ENCODE data around the gene DYSF.

DYSF gene

DNA sequence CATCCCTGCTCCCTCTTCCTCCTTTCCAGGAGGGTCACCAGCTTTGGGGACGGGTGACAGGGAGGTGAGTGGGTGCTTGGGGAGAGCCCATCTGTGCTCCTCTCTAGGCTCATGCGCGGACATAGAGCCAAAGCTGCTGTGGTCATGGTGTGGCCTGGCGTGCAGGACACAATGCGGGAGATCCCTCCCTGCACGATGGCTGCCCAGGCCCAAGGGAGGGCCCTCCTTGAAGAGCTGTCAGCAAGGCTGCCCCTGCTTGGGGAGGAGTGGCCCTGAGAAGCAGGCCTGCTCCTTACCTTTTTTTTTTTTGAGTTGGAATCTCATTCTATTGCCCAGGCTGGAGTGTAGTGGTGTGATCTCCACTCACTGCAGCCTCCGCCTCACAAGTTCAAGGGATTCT is 111.4 kb downstream of the DYSF start:
- Histone ChIP-seq H3K9me3 (no peaks in the 10 kb centered on the region), H3K4me3 (no peak overlapping the region), H3K36me3 (replicated peaks) (no peaks in the 10 kb centered on the region), H3K27me3 (ENCODE audit: low read depth) (no peaks in the 10 kb centered on the region), H3K4me1 (no peaks in the 10 kb centered on the region)
- DNase-seq (ENCODE audit: low spot score in 2 of 2): no peak
- in situ Hi-C loops (cut with MboI; ENCODE audit: low sequenced_read_pairs): no loop called here

DNA sequence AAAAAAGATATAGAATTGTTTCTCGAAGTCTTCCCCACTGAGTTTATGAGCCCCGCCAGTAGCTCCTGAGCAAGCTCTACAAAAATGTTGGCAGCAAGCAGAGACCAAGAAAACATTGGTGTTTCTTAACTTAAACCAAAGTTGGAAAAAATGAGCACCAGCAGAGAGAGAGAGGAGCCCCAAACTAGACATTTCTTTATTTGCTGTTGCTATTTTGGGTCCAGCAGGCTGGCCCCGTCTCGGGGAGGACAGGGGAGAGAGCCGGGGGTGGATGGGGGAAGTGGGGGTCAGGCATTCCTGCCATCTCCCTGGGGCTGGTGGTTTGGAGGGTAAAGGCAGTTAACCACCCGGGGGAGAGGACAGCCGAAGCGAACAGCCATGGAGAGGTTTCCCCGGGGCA is 113.0 kb downstream of the DYSF start:
- Histone ChIP-seq H3K4me1 (no peaks in the 10 kb centered on the region), H3K4me3 (no peak overlapping the region), H3K9me3 (no peaks in the 10 kb centered on the region), H3K36me3 (replicated peaks) (no peaks in the 10 kb centered on the region), H3K27me3 (ENCODE audit: low read depth) (no peaks in the 10 kb centered on the region)
- in situ Hi-C loops (cut with MboI; ENCODE audit: low sequenced_read_pairs): no loop called here
- no peak for DNase-seq (ENCODE audit: low spot score in 2 of 2)

DNA sequence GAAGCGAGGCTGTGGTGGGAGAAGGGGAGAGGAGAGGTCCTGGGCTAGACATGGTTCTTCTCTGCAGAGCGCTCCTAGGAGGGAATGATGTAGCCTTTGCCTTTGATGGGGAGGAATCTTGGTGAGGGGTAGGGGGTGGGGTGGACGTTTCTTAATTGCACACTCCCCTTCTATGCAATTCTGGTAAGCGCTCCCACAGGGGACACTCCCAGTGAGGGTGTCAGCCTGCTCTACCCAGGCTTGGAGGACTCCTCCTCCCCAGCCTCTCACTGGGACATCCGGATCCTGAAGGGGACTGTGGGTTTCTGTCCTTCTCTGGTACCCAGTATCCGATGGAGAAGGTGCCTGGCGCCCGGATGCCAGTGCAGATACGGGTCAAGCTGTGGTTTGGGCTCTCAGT is 114.3 kb downstream of the DYSF start:
- Histone ChIP-seq H3K4me3 (no peak overlapping the region), H3K27me3 (ENCODE audit: low read depth) (no peaks in the 10 kb centered on the region), H3K9me3 (no peaks in the 10 kb centered on the region), H3K4me1 (no peaks in the 10 kb centered on the region), H3K36me3 (replicated peaks) (no peaks in the 10 kb centered on the region)
- in situ Hi-C loops (cut with MboI; ENCODE audit: low sequenced_read_pairs): no loop called here
- DNase-seq (ENCODE audit: low spot score in 2 of 2): no peak

DNA sequence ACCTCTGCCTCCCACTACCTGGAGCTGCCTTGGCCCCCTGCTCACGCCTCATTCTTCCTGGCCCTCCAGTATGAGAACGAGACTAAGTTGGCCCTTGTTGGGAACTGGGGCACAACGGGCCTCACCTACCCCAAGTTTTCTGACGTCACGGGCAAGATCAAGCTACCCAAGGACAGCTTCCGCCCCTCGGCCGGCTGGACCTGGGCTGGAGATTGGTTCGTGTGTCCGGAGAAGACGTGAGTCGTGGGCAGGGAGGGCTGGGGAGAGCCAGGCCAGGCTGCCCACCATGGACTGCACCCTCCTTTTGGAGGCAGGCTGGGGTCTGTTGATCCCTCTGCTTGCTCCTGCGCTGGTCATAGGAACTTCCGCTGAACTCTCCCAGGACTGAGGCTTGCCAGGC is 114.7 kb downstream of the DYSF start:
- no peaks in the 10 kb centered on the region for H3K27me3 ChIP-seq (ENCODE audit: low read depth)
- no peak overlapping the region for H3K4me3 ChIP-seq
- H3K36me3 ChIP-seq (replicated peaks): no peaks in the 10 kb centered on the region
- in situ Hi-C loops (cut with MboI; ENCODE audit: low sequenced_read_pairs): no loop called here
- no peaks in the 10 kb centered on the region for H3K4me1 ChIP-seq
- DNase-seq (ENCODE audit: low spot score in 2 of 2): no peak
- H3K9me3 ChIP-seq: no peaks in the 10 kb centered on the region

DNA sequence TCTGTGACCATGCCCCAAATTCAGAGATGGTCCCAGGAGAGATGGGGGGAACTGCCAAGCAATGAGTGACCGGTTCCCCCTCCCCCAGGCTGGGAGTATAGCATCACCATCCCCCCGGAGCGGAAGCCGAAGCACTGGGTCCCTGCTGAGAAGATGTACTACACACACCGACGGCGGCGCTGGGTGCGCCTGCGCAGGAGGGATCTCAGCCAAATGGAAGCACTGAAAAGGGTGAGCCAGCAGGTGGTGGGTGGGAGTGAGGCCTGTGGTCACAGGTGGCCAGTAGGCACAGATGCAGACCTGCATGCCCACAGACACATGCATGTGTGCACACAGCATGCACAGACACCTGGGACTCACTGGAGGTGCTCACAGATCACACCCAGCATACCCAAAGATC is 117.2 kb downstream of the DYSF start:
- Histone ChIP-seq H3K27me3 (ENCODE audit: low read depth) (no peaks in the 10 kb centered on the region), H3K4me3 (no peak overlapping the region), H3K4me1 (no peaks in the 10 kb centered on the region), H3K9me3 (no peaks in the 10 kb centered on the region), H3K36me3 (replicated peaks) (no peaks in the 10 kb centered on the region)
- in situ Hi-C loops (cut with MboI; ENCODE audit: low sequenced_read_pairs): no loop called here
- no peak for DNase-seq (ENCODE audit: low spot score in 2 of 2)

DNA sequence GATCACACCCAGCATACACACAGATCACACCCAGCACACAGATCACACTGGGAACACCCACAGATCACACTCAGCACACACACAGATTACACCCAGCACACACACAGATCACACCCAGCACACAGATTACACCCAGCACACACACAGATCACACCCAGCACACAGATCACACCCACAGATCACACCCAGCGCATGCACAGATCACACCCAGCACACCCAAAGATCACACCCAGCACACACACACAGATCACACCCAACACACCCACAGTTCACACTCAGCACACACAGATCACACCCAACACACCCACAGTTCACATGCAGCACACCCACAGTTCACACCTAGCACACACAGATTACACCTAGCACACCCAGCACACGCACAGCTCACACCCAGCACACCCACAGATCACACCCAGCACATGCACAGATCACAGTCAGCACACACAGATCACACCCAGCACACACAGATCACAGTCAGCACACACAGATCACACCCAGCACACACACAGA is 117.6 kb downstream of the DYSF start:
- DNase-seq (ENCODE audit: low spot score in 2 of 2): no peak
- H3K4me3 ChIP-seq: no peak overlapping the region
- H3K4me1 ChIP-seq: no peaks in the 10 kb centered on the region
- no peaks in the 10 kb centered on the region for H3K36me3 ChIP-seq (replicated peaks)
- no peaks in the 10 kb centered on the region for H3K27me3 ChIP-seq (ENCODE audit: low read depth)
- in situ Hi-C loops (cut with MboI; ENCODE audit: low sequenced_read_pairs): no loop called here
- no peaks in the 10 kb centered on the region for H3K9me3 ChIP-seq

DNA sequence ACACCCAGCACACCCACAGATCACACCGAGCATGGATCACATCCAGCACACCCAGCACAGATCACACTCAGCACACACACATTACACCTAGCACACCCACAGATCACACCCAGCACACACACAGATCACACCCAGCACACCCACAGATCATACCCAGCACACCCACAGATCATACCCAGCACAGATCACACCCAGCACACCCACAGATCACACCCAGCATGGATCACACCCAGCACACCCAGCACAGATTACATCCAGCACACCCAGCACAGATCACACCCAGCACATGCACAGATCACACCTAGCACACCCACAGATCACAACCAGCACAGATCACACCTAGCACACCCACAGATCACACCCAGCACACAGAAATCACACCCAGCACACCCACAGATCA is 118.6 kb downstream of the DYSF start:
- H3K27me3 ChIP-seq (ENCODE audit: low read depth): no peaks in the 10 kb centered on the region
- no peak for DNase-seq (ENCODE audit: low spot score in 2 of 2)
- H3K36me3 ChIP-seq (replicated peaks): no peaks in the 10 kb centered on the region
- in situ Hi-C loops (cut with MboI; ENCODE audit: low sequenced_read_pairs): no loop called here
- H3K9me3 ChIP-seq: no peaks in the 10 kb centered on the region
- H3K4me1 ChIP-seq: no peaks in the 10 kb centered on the region
- no peak overlapping the region for H3K4me3 ChIP-seq

DNA sequence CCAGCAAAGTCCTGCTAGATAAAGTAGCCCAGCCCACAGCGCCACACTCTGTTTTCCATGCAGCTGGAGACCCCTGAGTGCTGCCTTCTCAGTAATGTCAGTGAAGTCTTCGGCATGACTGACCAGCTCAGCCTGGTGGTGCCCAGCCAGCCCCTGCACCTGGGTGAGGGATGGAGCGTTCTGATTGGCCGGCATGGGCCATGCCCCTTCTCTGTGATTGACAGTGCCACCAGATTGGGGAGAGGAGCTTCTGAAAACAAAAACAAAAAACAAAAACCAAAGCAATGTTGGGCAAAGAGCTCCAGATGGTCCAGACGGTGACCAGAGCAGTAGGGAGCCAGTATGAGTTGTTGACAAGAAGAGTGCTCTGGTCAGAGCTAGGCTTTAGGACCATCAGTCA is 122.6 kb downstream of the DYSF start:
- Histone ChIP-seq H3K36me3 (replicated peaks) (no peaks in the 10 kb centered on the region), H3K27me3 (ENCODE audit: low read depth) (no peaks in the 10 kb centered on the region), H3K4me1 (no peaks in the 10 kb centered on the region), H3K4me3 (no peak overlapping the region), H3K9me3 (no peaks in the 10 kb centered on the region)
- in situ Hi-C loops (cut with MboI; ENCODE audit: low sequenced_read_pairs): no loop called here
- DNase-seq (ENCODE audit: low spot score in 2 of 2): no peak

DNA sequence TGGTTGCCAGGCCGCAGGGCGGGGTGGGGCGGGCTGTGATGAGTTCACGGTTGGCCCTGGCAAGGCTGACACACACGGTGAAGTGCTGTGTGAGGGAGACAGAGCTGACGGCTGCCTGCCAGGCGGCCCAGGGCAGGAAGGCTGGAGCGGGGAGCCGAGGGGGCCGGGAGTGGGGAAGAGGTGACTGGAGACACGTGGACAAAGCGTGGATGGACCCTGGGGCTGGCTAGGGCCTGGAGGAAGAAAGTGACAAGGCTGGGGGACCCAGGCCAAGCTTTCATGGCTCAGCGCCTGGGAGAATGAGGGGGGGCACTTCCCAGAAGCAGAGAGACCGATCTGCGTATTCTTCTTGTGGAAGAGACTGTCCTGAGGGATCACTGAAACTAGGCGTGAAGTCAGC is 123.2 kb downstream of the DYSF start:
- Histone ChIP-seq H3K4me1 (no peaks in the 10 kb centered on the region), H3K9me3 (no peaks in the 10 kb centered on the region), H3K36me3 (replicated peaks) (no peaks in the 10 kb centered on the region), H3K27me3 (ENCODE audit: low read depth) (no peaks in the 10 kb centered on the region), H3K4me3 (no peak overlapping the region)
- in situ Hi-C loops (cut with MboI; ENCODE audit: low sequenced_read_pairs): no loop called here
- DNase-seq (ENCODE audit: low spot score in 2 of 2): no peak

DNA sequence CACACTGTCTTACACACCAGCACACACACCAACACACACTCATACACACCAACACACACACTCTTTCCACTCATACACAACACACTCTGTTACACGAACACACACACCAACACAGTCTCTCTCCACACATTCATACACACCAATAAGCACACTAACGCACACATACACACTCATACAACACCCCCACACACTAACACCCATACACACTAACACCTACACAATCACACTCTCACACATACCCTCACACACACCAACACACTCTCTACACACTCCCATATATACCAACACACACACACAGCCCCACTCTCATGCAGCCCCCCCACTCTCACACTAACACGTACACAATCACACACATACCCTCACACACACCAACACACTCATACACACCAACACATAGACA is 123.8 kb downstream of the DYSF start:
- in situ Hi-C loops (cut with MboI; ENCODE audit: low sequenced_read_pairs): no loop called here

DNA sequence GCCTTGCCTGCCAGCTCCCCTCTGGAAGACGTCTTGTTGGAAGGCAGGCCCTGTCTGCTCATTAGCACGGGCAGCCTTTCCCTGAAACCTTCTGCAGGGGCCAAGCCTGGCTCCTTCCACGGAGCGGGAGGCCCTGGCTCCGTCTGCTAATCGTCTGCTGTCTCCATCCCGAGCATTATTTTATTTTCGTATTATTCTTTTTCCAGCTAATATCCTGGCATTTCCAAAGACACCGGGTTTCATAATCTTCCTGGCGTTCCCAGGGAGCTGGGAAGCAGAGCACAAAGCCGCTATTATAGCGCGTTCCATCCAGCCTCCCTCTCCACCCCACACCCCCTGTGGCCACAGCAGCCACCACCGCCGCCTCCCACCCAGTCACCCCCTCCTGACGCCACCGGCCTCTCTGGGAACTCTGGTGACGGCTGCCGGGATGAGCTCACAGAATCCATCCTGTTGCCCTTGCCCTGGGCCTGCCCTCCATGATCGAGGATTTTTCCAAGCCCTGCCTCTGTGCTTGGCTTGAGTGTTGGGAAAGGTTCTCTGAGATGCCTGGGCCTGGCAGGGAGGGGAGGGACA is 125.5 kb downstream of the DYSF start:
- Histone ChIP-seq H3K4me3 (no peak overlapping the region), H3K4me1 (no peaks in the 10 kb centered on the region), H3K36me3 (replicated peaks) (no peaks in the 10 kb centered on the region), H3K9me3 (no peaks in the 10 kb centered on the region), H3K27me3 (ENCODE audit: low read depth) (no peaks in the 10 kb centered on the region)
- in situ Hi-C loops (cut with MboI; ENCODE audit: low sequenced_read_pairs): no loop called here
- no peak for DNase-seq (ENCODE audit: low spot score in 2 of 2)

More for the DNA sequence above, 123.8 kb downstream of the DYSF start:
- Histone ChIP-seq H3K4me1 (no peaks in the 10 kb centered on the region), H3K4me3 (no peak overlapping the region), H3K27me3 (ENCODE audit: low read depth) (no peaks in the 10 kb centered on the region), H3K9me3 (no peaks in the 10 kb centered on the region), H3K36me3 (replicated peaks) (no peaks in the 10 kb centered on the region)
- no peak for DNase-seq (ENCODE audit: low spot score in 2 of 2)

DNA sequence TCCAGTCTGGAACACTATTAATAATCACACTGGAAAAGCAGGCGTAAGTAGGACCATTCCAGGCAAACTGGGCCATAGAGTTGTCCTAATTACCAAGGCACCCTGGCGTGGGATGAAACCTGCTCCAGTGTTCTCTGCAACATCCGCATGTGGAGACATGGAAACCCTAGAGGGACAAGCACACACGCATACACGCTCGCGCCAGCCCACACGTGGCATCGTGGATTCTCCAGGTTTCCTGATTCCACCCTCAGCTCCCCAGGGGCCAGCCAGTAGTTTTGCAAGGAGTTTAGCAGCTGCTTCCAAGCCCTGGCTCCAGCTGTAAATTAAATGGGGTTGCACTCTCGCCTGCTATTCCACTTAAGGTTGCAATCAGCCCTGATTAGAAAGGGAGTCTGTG is 127.7 kb downstream of the DYSF start:
- H3K9me3 ChIP-seq: no peaks in the 10 kb centered on the region
- DNase-seq (ENCODE audit: low spot score in 2 of 2): no peak
- in situ Hi-C loops (cut with MboI; ENCODE audit: low sequenced_read_pairs): no loop called here
- H3K27me3 ChIP-seq (ENCODE audit: low read depth): no peaks in the 10 kb centered on the region
- H3K4me1 ChIP-seq: no peaks in the 10 kb centered on the region
- no peaks in the 10 kb centered on the region for H3K36me3 ChIP-seq (replicated peaks)
- no peak overlapping the region for H3K4me3 ChIP-seq

DNA sequence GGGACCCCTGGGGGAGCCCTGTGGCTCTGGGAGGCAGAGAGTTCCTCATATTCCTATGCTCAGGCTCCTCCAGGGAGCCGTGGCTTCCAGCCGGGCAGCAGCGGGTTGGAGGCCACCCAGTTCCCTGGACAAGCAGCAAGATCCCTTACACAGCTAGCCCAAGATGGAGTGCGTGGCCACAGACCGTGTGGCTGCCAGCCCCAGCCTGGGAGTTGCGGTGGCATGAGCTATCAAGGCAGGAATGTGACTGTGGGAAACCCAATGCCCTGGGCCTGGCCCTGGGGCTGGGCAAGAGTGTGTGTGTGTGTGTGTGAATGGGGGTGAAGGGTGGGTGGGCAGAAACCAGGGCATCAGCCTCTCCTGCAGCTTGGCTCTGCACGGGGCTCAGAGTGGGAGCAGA is 130.5 kb downstream of the DYSF start:
- in situ Hi-C loops (cut with MboI; ENCODE audit: low sequenced_read_pairs): no loop called here
- H3K27me3 ChIP-seq (ENCODE audit: low read depth): no peaks in the 10 kb centered on the region
- H3K4me1 ChIP-seq: no peaks in the 10 kb centered on the region
- DNase-seq (ENCODE audit: low spot score in 2 of 2): no peak
- no peak overlapping the region for H3K4me3 ChIP-seq
- H3K9me3 ChIP-seq: no peaks in the 10 kb centered on the region
- H3K36me3 ChIP-seq (replicated peaks): no peaks in the 10 kb centered on the region

DNA sequence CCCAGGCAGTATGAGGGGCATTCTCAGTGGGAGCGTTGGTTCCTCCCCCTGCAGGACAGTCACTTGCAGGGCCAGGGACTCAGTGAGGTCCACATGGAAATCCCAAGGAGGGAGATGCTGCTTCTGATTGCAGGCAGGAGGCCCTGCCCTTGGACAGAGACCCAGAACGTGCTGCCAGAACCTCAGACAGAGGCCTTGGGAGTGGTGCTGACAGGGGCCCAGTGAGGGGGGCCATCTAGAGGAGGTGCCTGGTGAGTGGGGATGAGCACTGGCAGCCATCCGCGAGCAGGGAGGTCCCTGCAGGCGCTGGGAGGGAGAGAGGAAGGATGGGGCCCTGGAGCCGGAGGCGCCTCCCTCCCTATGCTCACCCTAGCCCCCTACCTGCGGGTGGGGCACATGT is 133.1 kb downstream of the DYSF start:
- no peak overlapping the region for H3K4me3 ChIP-seq
- H3K4me1 ChIP-seq: no peaks in the 10 kb centered on the region
- no peaks in the 10 kb centered on the region for H3K27me3 ChIP-seq (ENCODE audit: low read depth)
- H3K9me3 ChIP-seq: no peaks in the 10 kb centered on the region
- DNase-seq (ENCODE audit: low spot score in 2 of 2): no peak
- no peaks in the 10 kb centered on the region for H3K36me3 ChIP-seq (replicated peaks)
- in situ Hi-C loops (cut with MboI; ENCODE audit: low sequenced_read_pairs): no loop called here

DNA sequence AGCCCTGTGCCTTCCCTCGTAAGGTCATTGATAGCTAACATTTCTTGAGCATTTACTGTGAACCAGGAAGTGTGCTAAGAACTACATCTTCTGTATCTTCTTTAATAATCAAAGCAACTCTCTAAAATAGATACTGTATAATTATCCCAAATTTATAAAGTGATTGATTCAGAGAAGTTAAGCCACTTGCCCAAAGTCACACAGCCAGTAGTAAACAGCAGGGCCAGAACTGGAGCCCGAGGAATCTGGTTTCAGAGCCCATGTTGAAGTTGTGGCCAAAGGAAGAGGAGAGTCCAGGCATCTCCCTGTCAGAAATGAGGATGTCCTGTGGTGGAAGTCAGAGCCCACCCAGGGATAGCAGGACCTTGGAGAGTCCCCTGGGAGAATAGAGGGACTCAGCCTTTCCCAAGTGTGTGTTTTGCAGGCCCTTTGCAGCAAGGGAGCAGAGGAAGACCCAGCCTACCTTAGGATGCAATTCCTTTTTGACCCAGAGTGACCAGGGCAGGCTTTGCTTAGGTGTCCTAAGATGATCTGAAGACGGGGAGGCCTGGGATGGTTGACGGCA is 134.2 kb downstream of the DYSF start:
- Histone ChIP-seq H3K9me3 (no peaks in the 10 kb centered on the region), H3K27me3 (ENCODE audit: low read depth) (no peaks in the 10 kb centered on the region), H3K4me1 (no peaks in the 10 kb centered on the region), H3K4me3 (no peak overlapping the region), H3K36me3 (replicated peaks) (no peaks in the 10 kb centered on the region)
- no peak for DNase-seq (ENCODE audit: low spot score in 2 of 2)
- in situ Hi-C loops (cut with MboI; ENCODE audit: low sequenced_read_pairs): no loop called here

Data from HAP-1 (cell line).